Stimulated activated CD8-positive, alpha-beta memory T cell treated with anti-CD3 and anti-CD28 coated beads, Interleukin-4, amount 100 ng/mL, for 1 hour (primary cell): ENCODE results near the gene LONRF2.
"Not testable (repeated sequence)": the region's sequence is repeated elsewhere in the genome, so short reads cannot be mapped to it uniquely, and the experiment has no call there.

ENCODE experiments used
- DNase-seq, 2 donors: peaks; one replicate each; pipeline ENCODE4 v3.0.0-alpha.2; 2020; ENCODE audit warnings: low read depth in 2 of 2, low spot score in 1 of 2

The LONRF2 gene

DNA sequence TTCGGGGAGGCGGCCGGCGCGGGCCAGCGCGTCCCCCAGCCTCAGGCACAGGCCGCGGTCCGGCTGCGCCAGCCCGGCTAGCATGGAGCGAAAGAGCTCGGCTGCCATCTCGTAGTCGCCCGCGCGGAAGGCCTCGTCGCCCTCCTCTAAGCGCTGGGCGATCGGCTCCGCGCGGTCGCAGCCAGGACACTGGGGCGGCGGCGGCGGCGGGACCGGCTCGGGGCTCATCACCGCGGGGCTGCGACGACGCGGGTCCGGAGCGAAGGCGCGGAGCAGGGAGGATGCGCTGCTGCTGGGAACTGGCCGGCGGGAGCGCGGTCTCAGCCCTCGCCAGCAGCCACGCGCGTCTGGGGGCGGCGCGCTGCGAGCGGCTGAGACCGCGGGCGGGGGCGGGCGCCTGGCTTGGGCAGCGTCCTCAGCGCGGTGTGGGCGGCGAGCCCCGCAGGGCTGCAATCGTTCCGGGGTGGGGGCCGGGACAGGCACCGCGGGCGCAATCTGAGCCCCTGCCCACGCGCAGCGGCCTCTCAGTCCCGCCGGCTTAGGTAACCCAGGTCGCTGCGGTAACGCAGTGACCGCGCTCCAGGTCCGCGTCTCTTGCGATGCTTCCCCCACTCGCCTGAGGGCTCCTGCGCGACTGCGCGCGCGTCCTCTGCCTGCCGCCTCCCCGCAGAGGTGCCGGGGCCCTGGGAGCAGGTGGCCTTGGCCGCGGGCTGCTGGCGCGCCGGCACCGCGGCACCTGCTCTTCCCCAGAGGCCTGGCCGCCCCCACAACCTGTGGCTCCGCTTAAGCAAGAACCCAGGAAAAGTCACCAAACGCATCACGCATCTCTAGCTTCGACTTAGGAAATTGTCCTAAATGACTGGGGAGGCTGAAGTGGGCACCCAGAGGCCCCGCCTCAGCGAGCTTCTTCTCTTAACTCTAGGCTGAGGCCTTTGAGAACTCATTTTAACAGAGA, at the start of gene LONRF2:
Gene LONRF2, minus strand, starts transcription at position 636 of the 955 bp plus-strand sequence. Its CDS starts 408 bp downstream, at position 228.
- no peak for DNase-seq

DNA sequence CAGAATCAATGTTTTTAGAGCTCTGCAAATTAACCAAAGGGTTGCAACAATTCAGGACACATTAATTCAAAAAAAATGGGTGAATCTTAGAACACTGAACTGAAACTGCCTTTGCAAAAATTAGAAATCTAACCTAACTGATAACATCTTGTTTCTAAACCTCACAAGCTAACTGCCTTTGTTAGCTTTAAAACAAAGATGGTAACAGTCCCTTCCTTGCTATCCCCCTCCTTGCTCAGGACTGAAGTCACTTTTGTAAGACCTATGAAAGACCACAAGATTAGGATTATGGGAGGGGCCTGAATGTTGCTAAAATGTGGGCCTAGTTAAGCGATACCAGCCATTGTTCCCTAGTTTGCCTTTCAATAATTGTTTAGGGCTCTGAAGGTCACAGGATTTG, 44.9 kb upstream of the LONRF2 start:
- no peak for DNase-seq

DNA sequence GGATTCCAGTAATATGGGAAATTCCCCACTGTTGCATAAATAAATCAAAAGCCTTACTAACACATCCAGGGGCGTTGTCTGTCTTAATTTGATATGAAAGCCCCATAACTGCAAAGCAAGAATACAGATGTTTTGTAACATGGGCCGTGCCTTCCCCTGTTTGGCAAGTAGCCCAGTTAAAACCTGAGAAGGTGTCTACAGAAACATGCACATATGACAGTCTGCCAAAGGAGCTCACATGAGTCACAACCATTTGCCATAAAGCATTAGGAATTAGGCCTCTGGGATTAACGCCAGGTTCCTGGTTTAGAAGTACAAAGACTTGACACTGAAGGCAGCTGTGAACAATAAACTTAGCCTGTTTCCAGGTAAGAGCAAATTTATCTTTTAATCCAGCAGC, 43.1 kb upstream of the LONRF2 start:
- DNase-seq = no peak

DNA sequence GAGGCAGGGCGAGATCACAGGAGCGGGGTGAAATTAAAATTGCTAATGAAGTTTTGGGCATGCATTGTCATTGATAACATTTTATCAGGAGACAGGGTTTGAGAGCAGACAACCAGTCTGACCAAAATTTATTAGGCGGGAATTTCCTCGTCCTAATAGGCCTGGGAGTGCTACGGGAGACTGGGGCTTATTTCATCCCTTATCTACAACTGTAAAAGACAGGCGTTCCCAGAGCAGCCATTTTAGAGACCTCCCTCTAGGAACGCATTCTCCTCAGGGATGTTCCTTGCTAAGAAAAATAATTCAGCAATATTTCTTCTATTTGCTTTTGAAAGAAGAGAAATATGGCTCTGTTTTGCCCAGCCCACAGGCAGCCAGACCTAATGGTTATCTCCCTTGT, 40.0 kb upstream of the LONRF2 start:
- not testable (repeated sequence) for DNase-seq

DNA sequence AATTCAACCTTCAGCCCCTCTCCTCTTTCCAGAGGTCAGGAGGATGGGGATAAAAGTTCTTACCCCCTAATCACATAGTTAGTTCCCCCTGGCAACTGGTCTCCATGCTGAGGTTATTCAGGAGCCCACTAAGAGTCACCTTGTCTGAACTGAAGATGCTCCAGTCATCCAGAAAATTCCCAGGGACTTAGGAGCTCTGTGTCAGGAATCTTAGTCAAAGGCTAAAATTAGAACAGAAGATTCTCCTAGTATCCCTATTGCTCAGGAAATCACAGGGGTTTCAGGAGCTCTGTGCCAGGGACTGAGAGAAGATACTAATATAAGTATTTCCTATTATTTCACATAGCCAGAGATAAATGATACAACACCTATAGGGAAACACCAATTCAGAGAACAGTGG, 37.3 kb upstream of the LONRF2 start:
- no peak for DNase-seq

DNA sequence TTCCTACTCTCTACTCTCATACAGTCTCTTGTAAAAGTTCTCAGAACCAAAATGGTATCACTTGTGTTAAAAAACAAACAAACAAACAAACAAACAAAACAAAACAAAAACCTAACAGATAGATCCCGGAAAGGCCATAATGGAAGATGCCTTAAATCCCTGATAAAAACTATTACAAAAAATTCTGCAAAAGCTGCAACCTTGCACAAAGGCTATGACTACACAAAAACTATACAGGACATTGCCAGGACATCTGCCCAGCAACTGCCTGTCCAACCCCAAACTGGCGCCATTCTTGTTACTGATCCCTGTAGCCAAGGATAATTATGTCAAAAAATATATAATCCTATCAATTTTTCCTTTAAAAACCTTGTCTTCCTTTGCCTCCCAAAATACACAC, 36.3 kb upstream of the LONRF2 start:
- DNase-seq = no peak

DNA sequence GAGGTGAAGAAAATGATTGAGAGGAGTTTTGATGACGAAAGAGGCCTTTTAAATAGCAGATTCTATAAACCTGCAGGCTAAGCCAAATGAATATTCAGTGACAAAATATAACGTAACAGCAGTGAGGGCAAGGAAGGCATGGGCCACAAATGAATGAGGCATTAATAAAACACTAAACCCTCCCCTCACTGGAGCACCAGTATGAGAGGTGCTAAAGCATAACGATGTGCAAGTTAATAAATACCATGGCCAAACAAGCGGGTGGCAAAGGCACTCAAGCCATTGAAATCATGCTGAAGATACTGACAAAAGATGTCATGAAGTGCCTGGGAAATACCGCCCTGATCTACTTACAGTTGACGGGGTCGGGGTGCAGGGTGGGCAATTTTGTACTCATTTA, 30.2 kb upstream of the LONRF2 start:
- no peak for DNase-seq

DNA sequence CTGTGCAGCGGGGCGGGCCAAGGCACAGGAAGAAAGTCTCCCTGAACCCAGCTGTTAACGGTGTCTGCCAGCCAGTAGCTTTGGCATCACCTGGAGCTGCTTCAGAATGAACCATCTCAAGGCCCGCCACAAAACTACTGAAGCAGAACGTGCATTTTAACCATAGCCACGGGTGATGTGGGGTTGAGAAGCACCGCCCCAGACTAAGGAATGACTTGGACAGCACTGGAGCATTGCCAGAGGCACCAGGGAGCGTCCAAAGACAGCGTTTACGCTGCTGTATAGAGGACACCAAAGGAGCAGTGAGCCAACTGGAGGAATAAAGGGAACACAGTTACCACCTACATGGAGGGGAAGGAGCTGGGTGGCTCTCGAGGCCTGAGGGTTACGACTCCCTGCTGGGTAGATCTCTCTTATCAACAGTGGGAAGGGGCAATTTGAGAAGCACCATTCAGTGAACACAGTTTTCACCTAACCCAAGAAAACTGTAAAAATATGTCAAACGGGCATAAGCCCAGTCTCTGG, 28.4 kb upstream of the LONRF2 start:
- no peak for DNase-seq

DNA sequence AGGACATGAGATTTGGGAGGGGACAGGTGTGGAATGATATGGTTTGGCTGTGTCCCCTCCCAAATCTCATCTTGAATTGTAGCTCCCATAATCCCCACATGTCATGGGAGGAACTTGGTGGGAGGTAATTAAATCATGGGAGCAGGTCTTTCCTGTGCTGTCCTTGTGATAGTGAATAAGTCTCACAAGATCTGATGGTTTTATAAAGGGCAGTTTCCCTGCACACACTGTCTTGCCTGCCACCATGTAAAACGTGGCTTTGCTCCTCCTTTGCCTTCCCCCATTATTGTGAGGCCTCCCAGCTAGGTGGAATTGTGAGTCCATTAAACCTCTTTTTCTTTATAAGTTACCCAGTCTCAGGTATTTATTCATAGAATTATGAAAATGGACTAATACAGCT, 22.8 kb upstream of the LONRF2 start:
- DNase-seq = not testable (repeated sequence)

DNA sequence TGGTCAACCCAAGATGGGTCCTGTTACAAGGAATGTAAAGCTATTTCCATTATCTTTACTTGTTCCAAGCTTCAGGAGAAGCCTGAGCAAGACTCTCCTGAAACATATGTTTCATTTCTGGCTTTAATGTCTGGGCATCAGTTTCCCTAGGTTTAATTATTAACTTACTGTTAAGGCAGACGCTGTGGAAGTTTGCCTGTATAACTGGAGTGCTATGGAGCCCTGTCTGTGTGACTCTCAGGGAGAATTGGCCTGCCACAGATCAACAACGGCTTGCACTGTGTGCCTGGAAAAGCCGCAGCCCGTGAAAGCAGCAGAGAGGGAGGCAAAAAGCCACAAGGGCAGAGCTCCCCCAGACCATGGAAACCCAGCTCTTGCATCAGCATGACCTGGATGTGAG, 22.1 kb upstream of the LONRF2 start:
- DNase-seq = no peak

DNA sequence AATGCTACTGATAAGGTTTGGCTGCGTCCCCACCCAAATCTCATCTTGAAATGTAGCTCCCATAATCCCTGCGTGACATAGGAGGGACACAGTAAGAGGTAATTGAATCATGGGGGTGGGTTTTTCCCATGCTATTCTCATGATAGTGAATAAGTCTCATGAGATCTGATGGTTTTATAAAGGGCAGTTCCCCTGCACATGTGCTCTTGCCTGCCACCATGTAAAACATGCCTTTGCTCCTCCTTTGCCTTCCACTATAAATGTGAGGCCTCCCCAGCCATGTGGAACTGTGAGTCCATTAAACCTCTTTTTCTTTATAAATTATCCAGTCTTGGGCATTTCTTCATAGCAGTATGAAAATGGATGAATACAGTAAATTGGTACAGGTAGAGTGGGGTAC, 20.2 kb upstream of the LONRF2 start:
- DNase-seq = not testable (repeated sequence)

DNA sequence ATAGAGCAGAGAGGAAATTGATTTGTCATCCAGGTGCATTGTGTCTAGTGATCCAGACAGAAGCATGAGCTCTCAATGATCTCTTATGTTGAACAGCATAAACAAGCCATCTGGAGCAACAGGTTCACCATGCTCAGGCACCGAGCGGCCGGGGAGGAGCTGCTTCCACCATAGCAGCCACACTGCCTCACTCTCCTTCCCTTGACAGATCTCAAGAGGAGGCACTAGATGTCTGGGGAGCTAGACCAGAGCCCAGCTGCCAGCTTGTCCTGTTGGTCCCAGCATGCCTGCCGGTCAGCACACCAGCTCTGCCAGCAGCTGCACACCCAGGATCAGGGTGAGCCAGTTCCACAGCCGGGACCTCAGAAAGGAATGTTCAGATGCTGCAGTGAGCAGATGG, 17.5 kb upstream of the LONRF2 start:
- no peak for DNase-seq

DNA sequence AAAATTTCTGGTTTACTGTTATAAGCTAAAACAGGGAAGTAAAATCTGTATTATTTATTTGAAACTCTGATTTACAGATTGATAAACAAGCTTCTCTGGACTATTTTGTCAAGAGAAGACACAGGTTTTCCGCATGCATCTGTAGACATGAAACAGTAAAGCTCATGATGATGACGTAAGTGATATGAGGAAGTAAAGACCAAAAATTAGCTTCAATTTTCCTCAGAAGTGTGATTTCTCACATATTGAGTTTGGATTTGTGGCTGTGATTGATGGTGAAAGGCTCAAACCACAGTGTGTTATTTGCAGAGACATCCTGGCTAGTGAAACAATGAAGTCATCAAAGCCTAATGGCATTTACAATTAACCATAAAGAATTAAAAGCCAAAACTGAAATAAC, 12.6 kb upstream of the LONRF2 start:
- DNase-seq = no peak

DNA sequence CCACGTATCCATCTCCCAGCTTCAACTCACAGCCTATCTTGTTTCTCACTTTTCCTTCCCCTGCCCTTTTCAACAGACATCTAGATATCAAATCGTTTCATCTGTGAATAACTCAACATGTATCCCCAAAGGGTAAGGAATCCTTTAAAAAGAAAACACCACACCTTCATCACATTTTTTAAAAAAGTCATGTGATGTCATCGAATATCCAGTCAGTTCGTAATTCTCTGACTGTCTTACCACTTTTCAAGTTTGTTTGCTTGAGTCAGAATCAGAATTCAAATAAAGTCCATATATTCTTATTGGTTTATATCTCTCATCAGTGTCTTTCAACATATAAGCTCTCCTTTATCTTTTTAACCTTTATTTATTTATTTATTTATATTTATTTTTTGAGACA, 5.4 kb upstream of the LONRF2 start:
- no peak for DNase-seq

DNA sequence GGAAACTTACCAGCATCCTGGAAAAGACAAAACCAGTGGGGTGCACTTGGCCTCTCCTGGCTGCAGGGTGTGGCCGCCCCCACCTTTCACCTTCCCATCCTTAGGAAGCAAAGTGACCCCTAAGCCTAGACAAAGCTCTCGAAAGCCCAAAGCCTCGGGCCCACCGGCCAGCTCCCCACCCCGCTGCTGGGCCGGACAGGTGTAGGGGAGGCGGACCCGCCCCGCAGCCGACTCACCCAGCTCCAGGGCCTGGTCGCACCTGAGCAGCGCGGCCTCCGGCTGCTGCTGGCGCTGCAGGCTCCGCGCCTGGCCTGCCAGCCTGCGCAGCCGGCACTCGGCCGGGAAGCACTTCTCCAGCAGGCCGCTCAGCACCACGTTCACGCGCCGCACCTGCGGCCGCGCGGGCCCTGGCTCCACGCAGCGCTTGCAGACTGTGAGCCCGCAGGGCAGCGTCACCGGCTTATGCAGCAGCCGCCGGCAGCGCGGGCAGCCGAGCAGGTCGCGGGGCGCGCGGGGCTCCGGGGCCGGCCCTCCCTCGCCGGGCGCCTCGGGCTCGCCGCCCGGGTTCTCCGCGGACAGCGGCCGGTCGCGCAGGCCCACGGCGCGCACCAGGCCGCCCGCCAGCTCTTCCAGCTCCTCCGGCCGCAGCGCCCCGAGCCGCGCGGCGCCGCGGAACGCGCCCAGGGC, 979 bp downstream of the LONRF2 start:
- DNase-seq = no peak

DNA sequence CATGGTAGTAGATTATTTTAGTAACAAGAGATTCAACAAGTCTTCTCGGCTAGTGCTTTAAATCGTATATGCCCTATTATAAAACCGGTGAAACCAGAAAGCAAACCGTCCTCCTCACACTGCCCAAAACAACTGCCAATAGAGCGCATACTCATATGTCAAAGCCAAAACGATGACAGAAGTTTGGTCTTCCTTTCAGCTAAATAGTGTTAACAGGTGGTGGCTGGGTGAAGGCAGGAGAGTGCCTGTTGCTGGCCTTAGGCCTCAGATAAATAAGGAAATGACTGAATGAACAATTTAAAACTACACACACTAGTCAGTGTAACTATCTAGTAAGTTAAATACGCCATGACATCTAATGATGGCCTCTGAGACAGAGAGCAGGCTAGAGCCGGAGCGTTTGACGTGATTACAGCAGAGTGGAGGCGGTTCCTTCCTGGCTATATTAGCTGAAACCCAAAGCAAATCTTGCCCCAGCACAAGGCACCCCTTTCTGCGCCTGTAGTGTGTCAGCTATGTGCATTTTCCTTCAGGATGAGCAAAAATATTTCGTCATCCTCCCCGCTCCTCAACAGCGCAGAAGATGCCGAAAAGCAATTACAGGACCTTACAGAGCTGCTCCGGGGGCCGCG, 1.6 kb downstream of the LONRF2 start:
- DNase-seq = no peak

DNA sequence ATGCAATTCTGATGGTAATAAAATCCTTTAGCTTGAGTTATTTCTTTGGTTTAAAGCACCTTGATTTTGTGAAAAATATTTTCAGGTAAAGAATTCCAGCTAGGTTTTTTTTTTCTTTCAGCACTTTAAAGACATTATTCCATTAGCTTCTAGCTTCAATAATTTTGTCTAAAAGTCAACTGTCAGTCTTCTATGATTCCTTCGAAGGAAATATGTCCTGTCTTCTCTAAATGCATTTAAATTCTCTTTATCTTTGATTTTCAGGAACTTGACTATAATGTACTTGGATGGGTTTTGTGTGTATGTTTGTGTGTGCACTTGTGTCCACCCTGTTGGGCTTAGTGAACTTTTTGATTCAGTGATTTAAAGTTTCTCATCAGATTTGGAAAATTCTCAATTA, 4.7 kb downstream of the LONRF2 start:
- DNase-seq = no peak

DNA sequence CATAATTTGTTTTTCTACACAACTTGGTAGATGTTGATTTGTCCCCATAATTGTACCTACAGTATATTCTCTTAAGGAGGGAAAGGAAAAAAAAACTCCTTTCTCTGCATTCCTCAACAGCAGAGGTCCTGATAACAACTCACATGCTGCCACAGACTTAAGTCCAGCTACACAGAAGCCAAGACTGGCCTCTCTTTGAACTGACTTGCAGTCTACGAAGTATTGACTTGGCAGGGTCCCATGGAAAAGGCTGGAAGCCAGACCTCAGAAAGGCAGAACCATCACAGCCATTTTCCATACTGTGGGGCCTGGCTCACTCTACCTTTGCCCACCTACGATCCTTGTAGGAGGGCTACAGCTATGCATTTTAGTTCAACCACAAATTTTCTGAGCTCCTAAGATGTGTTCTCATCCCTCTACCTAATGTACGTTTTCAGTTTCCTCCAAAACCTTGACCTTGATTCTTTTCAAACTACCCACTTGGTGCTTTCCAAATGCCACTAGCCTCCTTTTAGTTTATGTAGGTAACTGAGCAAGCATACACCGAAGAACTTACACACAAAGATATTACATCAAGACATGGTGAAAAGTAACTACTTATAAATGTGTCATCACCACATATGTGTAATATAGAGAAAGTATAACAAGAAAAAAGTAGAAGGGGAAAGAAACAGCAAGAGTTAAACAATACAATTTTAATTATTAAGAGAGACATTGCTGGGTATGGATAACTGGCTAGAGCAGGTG, 12.2 kb downstream of the LONRF2 start:
- no peak for DNase-seq

DNA sequence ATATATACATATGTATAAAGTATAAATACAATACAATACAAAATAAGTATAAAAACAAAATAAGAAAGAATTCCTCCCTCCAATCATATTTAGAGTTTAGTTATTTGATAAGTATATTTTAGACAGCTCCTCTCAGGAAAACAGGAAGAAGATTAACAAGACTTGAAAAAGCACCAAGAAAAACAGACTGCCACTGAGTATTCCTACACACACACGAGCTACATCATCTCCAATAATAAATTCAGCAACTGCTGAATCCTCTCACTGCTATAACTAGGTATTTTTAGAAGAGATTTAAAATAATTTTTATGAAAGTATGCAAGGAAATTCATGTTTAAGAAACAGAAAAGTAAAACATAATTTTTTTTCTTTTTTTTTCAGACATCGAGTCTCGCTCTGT, 13.0 kb downstream of the LONRF2 start:
- no peak for DNase-seq

DNA sequence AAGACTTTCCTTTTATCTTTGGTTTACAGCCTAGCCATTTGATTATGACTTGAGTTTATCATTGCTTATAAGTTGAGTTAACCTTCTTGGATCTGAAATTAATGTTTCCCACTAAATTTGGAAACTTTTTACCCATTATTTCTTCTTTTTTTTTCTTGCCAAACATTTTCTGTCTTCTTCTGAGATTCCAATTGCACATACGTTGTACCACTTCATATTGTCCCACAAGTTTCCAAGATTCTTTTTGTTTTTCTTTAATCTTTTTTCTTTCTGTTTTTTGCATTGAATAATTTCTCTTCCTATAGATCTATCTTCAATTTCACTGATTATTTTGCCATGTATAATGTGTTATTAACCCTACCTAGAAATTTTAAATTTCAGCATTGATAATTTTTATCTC, 18.6 kb downstream of the LONRF2 start:
- DNase-seq = no peak

DNA sequence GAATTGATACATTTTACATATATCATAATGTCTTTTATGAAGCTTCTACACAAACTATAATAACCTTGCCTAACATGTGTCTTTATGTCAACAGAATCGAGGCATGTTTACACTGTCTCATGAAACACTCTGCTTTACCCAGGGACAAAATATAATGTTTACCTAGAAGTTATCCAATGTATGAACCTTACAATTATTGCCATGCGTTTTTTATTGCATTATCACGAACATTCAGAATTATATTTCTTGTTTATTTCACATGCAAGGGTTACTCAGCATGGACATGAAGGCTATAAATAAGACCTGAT, 19.8 kb downstream of the LONRF2 start:
- DNase-seq = no peak
